PC-3 (cell line): ENCODE measurements around the gene HOXB2. TPM values are rescaled to one million over a fixed set of nuclear protein-coding genes. Genes with fewer than 3 reads are reported as not detected.

Source experiments
- ATAC-seq: fragments of 200-7000 bp; cut with Tn5 transposase; 2 replicates; pipeline ENCODE4 v1.9.1; 2020; ENCODE audit warnings: mild to moderate bottlenecking, moderate library complexity
- BruUV-seq: library from RNA; stranded (reverse); fragments of 400-500 nt; replicated peaks from 2 replicates; lab custom pipeline; 2021; lab: Mats Ljungman, UMichigan
- CTCF ChIA-PET: fragments of 300-600 bp; sonication (Branson Sonifier 250); formaldehyde crosslinking; loops from one replicate; lab custom pipeline; 2022; ENCODE audit warnings: antibody characterized with exemption; lab: Charles Lee
- POLR2A ChIA-PET: fragments of 300-600 bp; sonication (Branson Sonifier 250); formaldehyde crosslinking; loops from one replicate; lab custom pipeline; 2022; ENCODE audit warnings: antibody characterized with exemption; ENCODE audit not compliant: unreplicated experiment; lab: Charles Lee
- DNase-seq: peaks from one replicate; pipeline ENCODE4 v3.0.0-alpha.2; 2015
- H2AFZ ChIP-seq: fragments of 300-600 bp; sonication (generic); 2 replicates; pipeline ENCODE4 v1.6.0; 2016; ENCODE audit warnings: antibody characterized with exemption, low read length
- H3F3A ChIP-seq: fragments of 300-600 bp; sonication (generic); one replicate; pipeline ENCODE4 v1.6.0; 2017; ENCODE audit warnings: antibody characterized with exemption, low read length, control low read depth, mild to moderate bottlenecking; ENCODE audit not compliant: unreplicated experiment
- H3K27ac ChIP-seq: fragments of 300-600 bp; sonication (generic); 2 replicates; pipeline ENCODE4 v1.5.1; 2016; ENCODE audit warnings: mild to moderate bottlenecking, low read length
- H3K27me3 ChIP-seq: fragments of 300-600 bp; sonication (generic); 2 replicates; pipeline ENCODE4 v1.6.1; 2016; ENCODE audit warnings: low read length, mixed read lengths
- H3K36me3 ChIP-seq: fragments of 300-600 bp; sonication (generic); 2 replicates; pipeline ENCODE4 v1.6.1; 2016; ENCODE audit warnings: low read depth, mixed run types, low read length, mixed read lengths
- H3K4me1 ChIP-seq: fragments of 300-600 bp; sonication (generic); 2 replicates; pipeline ENCODE4 v1.5.1; 2016; ENCODE audit warnings: low read length; ENCODE audit not compliant: insufficient read depth
- H3K4me2 ChIP-seq: fragments of 300-600 bp; sonication (generic); 2 replicates; pipeline ENCODE4 v1.6.0; 2016; ENCODE audit warnings: low read length
- H3K4me3 ChIP-seq: fragments of 300-600 bp; sonication (generic); 2 replicates; pipeline ENCODE4 v1.5.1; 2016; ENCODE audit warnings: mild to moderate bottlenecking, low read length, mixed read lengths
- H3K79me2 ChIP-seq: fragments of 300-600 bp; sonication (generic); 2 replicates; pipeline ENCODE4 v1.6.1; 2017; ENCODE audit warnings: low read length, mixed read lengths
- H3K9ac ChIP-seq: fragments of 300-600 bp; sonication (generic); 2 replicates; pipeline ENCODE4 v1.6.0; 2016; ENCODE audit warnings: mild to moderate bottlenecking, low read length
- H3K9me2 ChIP-seq: fragments of 300-600 bp; sonication (generic); replicated peaks from 2 replicates; pipeline ENCODE4 v1.6.1; 2016; ENCODE audit warnings: mixed run types, low read length, mixed read lengths
- H3K9me3 ChIP-seq: fragments of 300-600 bp; sonication (generic); 2 replicates; pipeline ENCODE4 v1.6.1; 2016; ENCODE audit warnings: low read length, mixed read lengths
- H4K20me1 ChIP-seq: fragments of 300-600 bp; sonication (generic); 2 replicates; pipeline ENCODE4 v1.6.1; 2016; ENCODE audit warnings: low read length, mixed read lengths
- CTCF ChIP-seq: fragments of 300-600 bp; sonication (generic); conservative IDR thresholded peaks from 2 replicates; pipeline ENCODE4 v1.5.1; 2017; ENCODE audit warnings: antibody characterized with exemption, low read depth, mild to moderate bottlenecking, low read length
- EZH2 ChIP-seq: fragments of 300-600 bp; sonication (generic); IDR thresholded peaks from one replicate; pipeline ENCODE4 v1.6.1; 2017; ENCODE audit warnings: antibody characterized with exemption, mild to moderate bottlenecking, low read length; ENCODE audit not compliant: unreplicated experiment
- EZH2phosphoT487 ChIP-seq: fragments of 300-600 bp; sonication (generic); IDR thresholded peaks from 2 replicates; pipeline ENCODE4 v1.6.1; 2018; ENCODE audit warnings: mild to moderate bottlenecking, antibody characterized with exemption, low read length, borderline replicate concordance
- intact Hi-C: fragments of 100-400 bp; cut with micrococcal nuclease; formaldehyde crosslinking; loops from 2 replicates; pipeline ENCODE4 v1.9.0; 2023
- total RNA-seq: library from RNA; depleted of rRNA; stranded (reverse); fragments of >200 nt; gene quantifications from 2 replicates; pipeline ENCODE4 v1.2.3, GENCODE V29; 2014

HOXB2 gene
- total RNA-seq, 1 experiment from 2014 or later = 1.1 TPM

GRCh38 chr17:48586355-48587258 lies 41.7 kb upstream of the HOXB2 start:
- TF ChIP-seq EZH2phosphoT487 = no peak
- no peak for TF ChIP-seq EZH2
- no peak for TF ChIP-seq CTCF
- H3K4me1 ChIP-seq = peaks cover 22% of the 10 kb centered on the region
- H4K20me1 ChIP-seq = no peaks in the 10 kb centered on the region
- DNase-seq = no peak
- H3K27me3 ChIP-seq = no peaks in the 10 kb centered on the region
- ChIA-PET POLR2A (interaction anchor here (1.1 kb wide), 1 partner anchor 114 kb away, joined by 5 read pairs; no protein-coding TSS in a partner anchor), CTCF (interaction anchor here (0.6 to 1.0 kb wide), 2 partner anchors 235 to 251 kb away, joined by 3 read pairs; no protein-coding TSS in a partner anchor)
- peak overlapping the region; percentile 83; the same call in 1 of the 2 replicates for H3K4me3 ChIP-seq
- no peaks in the 10 kb centered on the region for H3F3A ChIP-seq
- no peak overlapping the region for H3K27ac ChIP-seq
- H3K4me2 ChIP-seq = peak overlapping the region; percentile 97
- 0 out of 2 replicates have a peak, but pooled peaks cover 6% of the 10 kb centered on the region for H3K79me2 ChIP-seq
- peak overlapping the region; percentile 93; the same call in 1 of the 2 replicates for H2AFZ ChIP-seq
- no peaks in the 10 kb centered on the region for H3K9me3 ChIP-seq
- H3K9me2 ChIP-seq = no peaks in the 10 kb centered on the region
- ATAC-seq = no peak
- no TSS peak for BruUV-seq
- no peaks in the 10 kb centered on the region for H3K36me3 ChIP-seq
- peak overlapping the region; percentile 68; the same call in 1 of the 2 replicates for H3K9ac ChIP-seq
- intact Hi-C loops = no loop called here

- H3F3A ChIP-seq = no peaks in the 10 kb centered on the region
- H3K9ac ChIP-seq = no peak overlapping the region
- CTCF ChIA-PET = no interaction called here
- TSS peak; percentile 27 for BruUV-seq
- no peaks in the 10 kb centered on the region for H3K9me2 ChIP-seq
- intact Hi-C loops = no loop called here
- no peak for TF ChIP-seq CTCF
- TF ChIP-seq EZH2 = no peak
- no peak for TF ChIP-seq EZH2phosphoT487
- H3K27me3 ChIP-seq = no peaks in the 10 kb centered on the region
- no peak for ATAC-seq
- H3K4me3 ChIP-seq = peak overlapping the region; percentile 83
- DNase-seq = no peak
- H3K9me3 ChIP-seq = no peaks in the 10 kb centered on the region
- POLR2A ChIA-PET = no interaction called here
- peak overlapping the region; percentile 97 for H3K4me2 ChIP-seq
- H2AFZ ChIP-seq = no peak overlapping the region
- no peak overlapping the region for H3K27ac ChIP-seq
- no peaks in the 10 kb centered on the region for H3K36me3 ChIP-seq
- H4K20me1 ChIP-seq = no peaks in the 10 kb centered on the region
- H3K4me1 ChIP-seq = peaks cover 22% of the 10 kb centered on the region
- H3K79me2 ChIP-seq = 0 out of 2 replicates have a peak, but pooled peaks cover 6% of the 10 kb centered on the region
Measured at GRCh38 chr17:48584223-48584741, 39.4 kb upstream of the HOXB2 start.
